NCI-H146 treated with DMSO at 0.1 percent for 48 hours (cell line): Measurements from ENCODE around the gene TAMALIN.

ENCODE experiments used
- DNase-seq: peaks from one replicate; lab custom pipeline; 2025; ENCODE audit not compliant: unreplicated experiment; lab: John Stamatoyannopoulos, UW

TAMALIN gene

GRCh38 chr12:52054833-52055730 lies 48.3 kb downstream of the TAMALIN start:
- DNase-seq = no peak

- no peak for DNase-seq
Measured at GRCh38 chr12:52055731-52056711, 49.3 kb downstream of the TAMALIN start.

GRCh38 chr12:52056801-52057637 lies 50.3 kb downstream of the TAMALIN start:
- DNase-seq = no peak

GRCh38 chr12:52057638-52058576 lies 51.2 kb downstream of the TAMALIN start:
- no peak for DNase-seq

GRCh38 chr12:52058631-52059361 lies 52.0 kb downstream of the TAMALIN start:
- DNase-seq = no peak

- DNase-seq = no peak
Measured at GRCh38 chr12:52059582-52060497, 53.1 kb downstream of the TAMALIN start.

- DNase-seq = no peak
Measured at GRCh38 chr12:52060498-52061177, 53.9 kb downstream of the TAMALIN start.

- no peak for DNase-seq
Measured at GRCh38 chr12:52061470-52062166, 54.9 kb downstream of the TAMALIN start.

GRCh38 chr12:52062167-52063081 lies 55.7 kb downstream of the TAMALIN start:
- DNase-seq = no peak

- no peak for DNase-seq
Measured at GRCh38 chr12:52063082-52063924, 56.6 kb downstream of the TAMALIN start.

- no peak for DNase-seq
Measured at GRCh38 chr12:52063981-52064649, 57.4 kb downstream of the TAMALIN start.
